IPS-18c (cell line): ENCODE data around the gene GAN.

Experiments
- H3K4me3 ChIP-seq: 2 replicates; pipeline ENCODE4 v1.7.0; 2013; ENCODE audit warnings: low read depth, mild to moderate bottlenecking, low read length, moderate library complexity; ENCODE audit not compliant: insufficient read depth
- H3K9me3 ChIP-seq: one replicate; pipeline ENCODE4 v1.6.1; 2013; ENCODE audit warnings: mild to moderate bottlenecking, low read length, moderate library complexity; ENCODE audit not compliant: control insufficient read depth, insufficient read depth

The GAN gene

GRCh38 chr16:81314603-81315270, at the start of gene GAN:
Gene GAN, plus strand, starts transcription at chr16:81314962. Its CDS starts 152 bp downstream, at chr16:81315114.
- H3K9me3 ChIP-seq, result no peaks in the 10 kb centered on the region
- H3K4me3 ChIP-seq, result peak within 1 kb of the TSS; percentile 69

GRCh38 chr16:81265052-81265451, 49.7 kb upstream of the GAN start:
- H3K4me3 ChIP-seq, result no peak overlapping the region
- no peaks in the 10 kb centered on the region for H3K9me3 ChIP-seq

- no peak overlapping the region for H3K4me3 ChIP-seq
- H3K9me3 ChIP-seq, result no peaks in the 10 kb centered on the region
These were observed 48.9 kb upstream of the GAN start for GRCh38 chr16:81265658-81266451.

- no peak overlapping the region for H3K4me3 ChIP-seq
- no peaks in the 10 kb centered on the region for H3K9me3 ChIP-seq
These were observed 48.1 kb upstream of the GAN start for GRCh38 chr16:81266680-81267095.

- Histone ChIP-seq H3K4me3 (no peak overlapping the region), H3K9me3 (no peaks in the 10 kb centered on the region)
These were observed 46.3 kb upstream of the GAN start for GRCh38 chr16:81268509-81268908.

GRCh38 chr16:81273223-81273950, 41.4 kb upstream of the GAN start:
- Histone ChIP-seq H3K4me3 (no peak overlapping the region), H3K9me3 (no peaks in the 10 kb centered on the region)

- Histone ChIP-seq H3K4me3 (no peak overlapping the region), H3K9me3 (peaks cover 3% of the 10 kb centered on the region)
These were observed 39.7 kb upstream of the GAN start for GRCh38 chr16:81275064-81275532.

- H3K9me3 ChIP-seq, result peaks cover 3% of the 10 kb centered on the region
- H3K4me3 ChIP-seq, result no peak overlapping the region
These were observed 39.0 kb upstream of the GAN start for GRCh38 chr16:81275795-81276194.

GRCh38 chr16:81276323-81276722, 38.4 kb upstream of the GAN start:
- Histone ChIP-seq H3K9me3 (peaks cover 3% of the 10 kb centered on the region), H3K4me3 (no peak overlapping the region)

GRCh38 chr16:81277541-81278080, 37.2 kb upstream of the GAN start:
- Histone ChIP-seq H3K4me3 (no peak overlapping the region), H3K9me3 (peaks cover 3% of the 10 kb centered on the region)

GRCh38 chr16:81278526-81278925, 36.2 kb upstream of the GAN start:
- Histone ChIP-seq H3K9me3 (peaks cover 3% of the 10 kb centered on the region), H3K4me3 (no peak overlapping the region)

GRCh38 chr16:81279392-81279791, 35.4 kb upstream of the GAN start:
- Histone ChIP-seq H3K4me3 (no peak overlapping the region), H3K9me3 (peaks cover 3% of the 10 kb centered on the region)

- no peak overlapping the region for H3K4me3 ChIP-seq
These were observed 34.4 kb upstream of the GAN start for GRCh38 chr16:81280393-81280792.

GRCh38 chr16:81283044-81283443, 31.7 kb upstream of the GAN start:
- H3K4me3 ChIP-seq, result no peak overlapping the region
- peaks cover 3% of the 10 kb centered on the region for H3K9me3 ChIP-seq

More at GRCh38 chr16:81280393-81280792, 34.4 kb upstream of the GAN start:
- H3K9me3 ChIP-seq, result peaks cover 3% of the 10 kb centered on the region

- no peak overlapping the region for H3K4me3 ChIP-seq
- H3K9me3 ChIP-seq, result no peaks in the 10 kb centered on the region
These were observed 29.7 kb upstream of the GAN start for GRCh38 chr16:81284995-81285600.

- no peak overlapping the region for H3K4me3 ChIP-seq
- H3K9me3 ChIP-seq, result no peaks in the 10 kb centered on the region
These were observed 28.6 kb upstream of the GAN start for GRCh38 chr16:81286190-81286589.

- no peaks in the 10 kb centered on the region for H3K9me3 ChIP-seq
- no peak overlapping the region for H3K4me3 ChIP-seq
These were observed 23.6 kb upstream of the GAN start for GRCh38 chr16:81291117-81291516.
